Lower leg skin (tissue), 3 donors: ENCODE data around the gene ZNF33A.

ENCODE experiments used
- CTCF ChIP-seq, 3 donors: fragments of 450-650 bp; IDR thresholded peaks; one replicate each; pipeline ENCODE4 v1.5.1; 2016; ENCODE audit warnings: antibody characterized with exemption in 3 of 3, mild to moderate bottlenecking in 3 of 3, moderate library complexity in 2 of 3
- POLR2A ChIP-seq, 2 donors: fragments of 450-650 bp; IDR thresholded peaks; one replicate each; pipeline ENCODE4 v1.6.1; 2016 to 2017; ENCODE audit warnings: antibody characterized with exemption in 2 of 2, mild to moderate bottlenecking in 1 of 2, moderate library complexity in 1 of 2

GRCh38 chr10:38103756-38104155, 93.3 kb downstream of the ZNF33A start:
- TF ChIP-seq CTCF (IDR thresholded peaks at IDR 0.05): no peak
- TF ChIP-seq POLR2A (IDR thresholded peaks at IDR 0.05): no peak
